HepG2 (cell line): ENCODE measurements around the gene ING5. TPM values are rescaled to one million over a fixed set of nuclear protein-coding genes. Genes with fewer than 3 reads are reported as not detected.

Experiments
- ATF2 ChIP-seq: sonication (generic); formaldehyde crosslinking; IDR thresholded peaks from 2 replicates; pipeline ENCODE4 v1.4.0; 2020; ENCODE audit warnings: missing genetic modification reagents
- DZIP1 ChIP-seq: sonication (generic); formaldehyde crosslinking; IDR thresholded peaks from 2 replicates; pipeline ENCODE4 v1.5.0; 2020; ENCODE audit warnings: mild to moderate bottlenecking, missing genetic modification reagents
- LBX2 ChIP-seq: sonication (generic); formaldehyde crosslinking; IDR thresholded peaks from 2 replicates; pipeline ENCODE4 v1.5.0; 2020; ENCODE audit warnings: missing genetic modification reagents, mild to moderate bottlenecking, borderline replicate concordance
- NFIB ChIP-seq: sonication (generic); formaldehyde crosslinking; IDR thresholded peaks from 2 replicates; pipeline ENCODE4 v1.9.0; 2021; ENCODE audit warnings: missing genetic modification reagents, mild to moderate bottlenecking, borderline replicate concordance
- SRSF1 ChIP-seq: fragments of 200-400 bp; formaldehyde crosslinking; optimal IDR thresholded peaks from 2 replicates; pipeline ENCODE3; 2017; ENCODE audit warnings: mild to moderate bottlenecking, low read depth, low read length, moderate library complexity
- STAT6 ChIP-seq: sonication (generic); formaldehyde crosslinking; IDR thresholded peaks from 2 replicates; pipeline ENCODE4 v1.4.0; 2020; ENCODE audit warnings: missing genetic modification reagents, mild to moderate bottlenecking, borderline replicate concordance
- THAP11 ChIP-seq: IDR thresholded peaks from 2 replicates; pipeline ENCODE4 v1.6.1; 2016; ENCODE audit warnings: missing biosample characterization, missing genetic modification reagents
- ZBED4 ChIP-seq: sonication (generic); formaldehyde crosslinking; IDR thresholded peaks from 2 replicates; pipeline ENCODE4 v1.4.0; 2020; ENCODE audit warnings: missing genetic modification reagents, borderline replicate concordance
- ZMAT3 ChIP-seq: sonication (generic); formaldehyde crosslinking; conservative IDR thresholded peaks from 2 replicates; pipeline ENCODE4 v1.7.0; 2021; ENCODE audit warnings: missing genetic modification reagents
- ZNF331 ChIP-seq: sonication (generic); formaldehyde crosslinking; IDR thresholded peaks from 2 replicates; pipeline ENCODE4 v1.4.0; 2020; ENCODE audit warnings: missing genetic modification reagents
- ZNF710 ChIP-seq: sonication (generic); formaldehyde crosslinking; IDR thresholded peaks from 2 replicates; pipeline ENCODE4 v1.5.0; 2020; ENCODE audit warnings: mild to moderate bottlenecking, missing genetic modification reagents, borderline replicate concordance
- polyA plus RNA-seq, 8 experiments: library from polyadenylated mRNA; depleted of rRNA in 3 of 8; stranded (reverse) in 7 of 8; unstranded in 1 of 8; fragments of >200 nt; fragmentation: Illumina TruSeq in 4 of 8; extraction: Trizol in 4 of 8; gene quantifications; 2 replicates each; pipeline versions ENCODE4 v1.2.1 to v1.2.3, GENCODE V29; 2011 to 2016; ENCODE audit warnings: low read depth in 4 of 8, missing spikeins in 1 of 8, mixed read lengths in 1 of 8; ENCODE audit not compliant: insufficient read depth in 1 of 8
- total RNA-seq, 5 experiments: library from RNA; depleted of rRNA; stranded (reverse); fragments of >200 nt; fragmentation: Illumina TruSeq; extraction: Trizol; gene quantifications; 2 replicates each; pipeline ENCODE4 v1.2.3, GENCODE V29; 2016; ENCODE audit warnings: low read depth in 1 of 5

ING5 gene
- total and polyA plus RNA-seq, 2 of the 13 experiments (the other 11 are each of a cell fraction or from before 2014, with no cell fraction given): 61.9 to 71.9 TPM

- peak; percentile 95 for TF ChIP-seq ZBED4 (CRISPR knock-in tag)
- TF ChIP-seq LBX2: peak; percentile 77; the same call in 1 of the 2 replicates
- TF ChIP-seq STAT6 (CRISPR knock-in tag): peak; percentile 96
- TF ChIP-seq NFIB (CRISPR knock-in tag): no peak
- peak; percentile 92 for TF ChIP-seq SRSF1
- TF ChIP-seq ATF2 (CRISPR knock-in tag): peak; percentile 83
- peak; percentile 63 for TF ChIP-seq DZIP1 (CRISPR knock-in tag)
- TF ChIP-seq THAP11 (CRISPR knock-in tag): peak; percentile 79
- peak; percentile 78; the same call in 1 of the 2 replicates for TF ChIP-seq ZMAT3 (CRISPR knock-in tag)
- TF ChIP-seq ZNF331: peak; percentile 98
- TF ChIP-seq ZNF710: peak; percentile 60; the same call in 1 of the 2 replicates
Observed at GRCh38 chr2:241770185-241770935, 68.5 kb downstream of the ING5 start (continued).
